ENCODE measurements around the gene STK11IP. TPM values are rescaled to one million over a fixed set of nuclear protein-coding genes. Genes with fewer than 3 reads are reported as not detected.

Gene STK11IP
- total and polyA plus RNA-seq, 2 of the 4 experiments (the other 2 are of a cell fraction) = 14.5 to 19.7 TPM

- no peak overlapping the region for H3K4me3 ChIP-seq (ENCODE audit: insufficient read depth, low read depth, low read length)
- ChIA-PET CTCF (no interaction called here), POLR2A (ENCODE audit: unreplicated experiment) (no interaction called here)
- H2BK20ac ChIP-seq (ENCODE audit: low read depth, low read length) = no peak overlapping the region
- H2BK5ac ChIP-seq (ENCODE audit: low read depth, low read length, poor library complexity, severe bottlenecking) = no peak overlapping the region
- H3K4ac ChIP-seq (ENCODE audit: low read depth, low read length) = no peak overlapping the region
- 71% methylated on average over 5 of the region's 17 CpGs; no CpG with 5 or more reads in 1 of the 2 experiments for WGBS, 2 experiments (ENCODE audit: extremely low coverage in 2 of 2, insufficient read length in 1 of 2)
- no TSS peak for BruUV-seq (replicated peaks)
- in situ Hi-C loops (cut with MboI; ENCODE audit: low sequenced_read_pairs) = no loop called here
- H3K23ac ChIP-seq (ENCODE audit: low read depth, low read length) = no peak overlapping the region
- H3K4me2 ChIP-seq (ENCODE audit: low read depth, low read length) = no peak overlapping the region
- intact Hi-C loops (cut with micrococcal nuclease) = no loop called here
- no peak overlapping the region for H3K27ac ChIP-seq (ENCODE audit: insufficient read depth, low read length)
- no peak overlapping the region for H2AK5ac ChIP-seq (ENCODE audit: low read depth, low read length)
- H2BK15ac ChIP-seq (ENCODE audit: low read depth, low read length) = no peak overlapping the region
- no peaks in the 10 kb centered on the region for H3K27me3 ChIP-seq (ENCODE audit: control insufficient read depth, insufficient read depth, low read length)
- TF ChIP-seq RAD21 (IDR thresholded peaks at IDR 0.05; ENCODE audit: low read length) (no peak), CTCF (conservative IDR thresholded peaks at IDR 0.05; ENCODE audit: low read depth, low read length) (0 out of 2 replicates have a peak, but pooled peaks have one; percentile 12)
- H3K56ac ChIP-seq (ENCODE audit: extremely low read depth, insufficient read depth, low read length) = no peak overlapping the region
- H2BK120ac ChIP-seq (ENCODE audit: low read depth, low read length) = no peak overlapping the region
- no peak for DNase-seq
- no peak overlapping the region for H3K9ac ChIP-seq (ENCODE audit: low read depth, low read length)
- H3K79me1 ChIP-seq (ENCODE audit: low read depth in 1 of 2, low read length in 2 of 2) = no peaks in the 10 kb centered on the region
- no peaks in the 10 kb centered on the region; the same call in 1 of the 2 replicates for H3K36me3 ChIP-seq (ENCODE audit: control insufficient read depth, insufficient read depth, low read length)
- dilution Hi-C loops (cut with HindIII; ENCODE audit: low sequenced_read_pairs, unreplicated experiment) = no loop called here
- H3K18ac ChIP-seq (ENCODE audit: low read depth, low read length) = no peak overlapping the region
- no peak for ATAC-seq (ENCODE audit: low read depth)
- H4K5ac ChIP-seq (ENCODE audit: low read depth, low read length) = no peak overlapping the region
- peak overlapping the region; percentile 40 for H2AK9ac ChIP-seq (replicated peaks; ENCODE audit: low read depth, low read length, poor library complexity)
- H3K9me3 ChIP-seq (ENCODE audit: control insufficient read depth, insufficient read depth, low read length) = no peaks in the 10 kb centered on the region
- no peak overlapping the region for H3K14ac ChIP-seq (replicated peaks; ENCODE audit: low read depth, low read length)
- H4K20me1 ChIP-seq (ENCODE audit: insufficient read depth, low read length) = no peaks in the 10 kb centered on the region
- no peaks in the 10 kb centered on the region; the same call in 1 of the 2 replicates for H3K4me1 ChIP-seq (ENCODE audit: control insufficient read depth, insufficient read depth, low read length)
- no peak overlapping the region for H4K91ac ChIP-seq (ENCODE audit: insufficient read depth, low read depth, low read length)
- no peak overlapping the region for H4K8ac ChIP-seq (ENCODE audit: low read depth in 2 of 2, low read length in 2 of 2)
- no peaks in the 10 kb centered on the region for H3K9me1 ChIP-seq (ENCODE audit: insufficient read depth, low read length)
- H2AFZ ChIP-seq (replicated peaks; ENCODE audit: low read length, poor library complexity) = no peak overlapping the region
These were observed 40.7 kb downstream of the STK11IP start for GRCh38 chr2:219638217-219638947.

Measured in IMR-90 (cell line).